GM18858 (cell line): Measurements from ENCODE around the gene TEX2.

Experiments
- ATAC-seq: cut with Tn5 transposase; IDR thresholded peaks from one replicate; pipeline ENCODE4 v1.9.1; 2021; ENCODE audit not compliant: unreplicated experiment

The TEX2 gene

GRCh38 chr17:64270885-64271284, 7.8 kb upstream of the TEX2 start:
- ATAC-seq: no peak

DNA sequence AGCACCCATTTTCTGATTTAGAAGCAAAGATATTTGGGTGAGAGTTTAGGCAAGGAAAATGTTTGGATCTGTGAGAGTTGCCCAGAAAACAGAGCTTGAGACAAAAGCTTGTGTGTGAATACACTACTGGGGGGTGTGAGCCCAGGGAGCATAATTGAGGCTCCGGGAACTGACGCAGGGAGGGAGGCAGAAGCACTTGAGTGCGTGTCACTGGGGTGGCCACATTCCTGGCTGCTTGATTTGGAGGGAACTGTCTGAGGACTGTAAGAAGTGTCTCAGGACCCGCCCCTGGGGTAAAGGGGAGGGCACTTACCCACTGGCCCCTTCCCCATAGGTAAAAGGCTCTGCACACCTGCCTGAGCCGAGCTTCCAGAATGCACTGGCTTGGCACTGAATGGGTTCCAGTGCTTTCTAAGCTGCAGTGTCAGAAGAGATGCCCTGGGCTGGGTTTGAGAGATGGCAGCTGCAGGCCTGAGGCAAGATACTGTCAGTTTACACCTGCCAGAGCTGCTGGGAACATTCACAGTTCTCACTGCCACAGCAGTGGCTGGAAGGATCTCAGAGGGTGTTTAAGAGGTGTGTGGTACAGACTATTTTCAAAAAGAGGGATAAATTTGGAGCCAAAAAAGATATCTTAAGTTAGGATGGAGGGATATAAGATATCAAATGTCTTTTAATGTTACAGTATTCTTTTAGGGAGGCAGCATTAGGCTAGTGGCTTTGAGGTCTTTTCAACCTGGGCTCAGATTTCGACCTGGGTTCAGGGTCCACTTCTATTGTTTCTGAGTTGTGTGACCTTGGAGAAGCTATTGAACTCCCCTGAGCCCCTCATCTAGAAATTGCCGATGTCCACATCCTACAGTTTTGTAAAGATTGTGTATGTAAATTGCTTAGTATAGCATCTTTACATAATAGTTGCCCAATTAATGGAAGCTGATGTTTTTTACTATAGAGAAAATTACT, 6.9 kb upstream of the TEX2 start:
- no peak for ATAC-seq

DNA sequence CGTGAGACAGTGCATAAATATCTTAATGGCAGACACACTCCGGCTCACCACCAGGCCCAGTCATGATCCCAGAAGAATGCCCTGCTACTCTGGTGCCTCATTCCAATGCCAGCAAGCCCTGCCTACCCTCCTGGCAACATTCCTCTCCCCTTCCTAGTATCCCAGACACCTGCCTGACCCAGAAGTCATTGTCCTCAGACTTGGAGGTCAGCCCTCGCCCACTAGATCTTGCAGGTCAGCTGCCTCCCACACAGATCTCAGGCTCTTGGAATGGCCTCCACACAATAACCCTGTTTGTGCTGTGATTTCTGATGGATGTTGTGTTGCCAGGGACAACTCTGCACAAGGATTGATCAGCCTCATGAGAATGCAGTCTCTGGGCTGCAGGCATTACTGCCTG, 1.8 kb upstream of the TEX2 start:
- no peak for ATAC-seq

GRCh38 chr17:64262198-64262999, 661 bp downstream of the TEX2 start:
- peak; percentile 16 for ATAC-seq

GRCh38 chr17:64261417-64262145, 1.5 kb downstream of the TEX2 start:
- ATAC-seq: no peak

- ATAC-seq: no peak
Observed at GRCh38 chr17:64260886-64261285, 2.2 kb downstream of the TEX2 start.

- no peak for ATAC-seq
Observed at GRCh38 chr17:64259922-64260321, 3.1 kb downstream of the TEX2 start.

DNA sequence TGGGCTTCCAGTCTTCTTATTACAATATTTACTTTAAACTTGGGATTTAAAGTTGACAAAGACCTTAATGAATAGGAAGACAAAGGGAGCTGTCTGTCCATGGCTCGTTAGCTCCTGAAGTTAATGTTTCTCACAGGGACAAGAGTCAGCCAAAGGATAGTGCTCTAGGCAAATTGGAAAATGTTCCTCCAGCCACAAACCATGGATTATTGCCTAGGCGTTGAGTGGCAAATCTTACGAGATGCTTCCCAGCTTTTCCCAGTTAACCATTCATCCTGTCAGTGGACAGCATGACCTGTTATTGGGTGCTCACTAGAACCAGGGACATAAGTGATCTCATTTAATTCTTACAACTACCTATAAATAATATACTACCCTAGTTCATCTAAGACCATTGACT, 3.6 kb downstream of the TEX2 start:
- no peak for ATAC-seq

- no peak for ATAC-seq
Observed at GRCh38 chr17:64256913-64257807, 5.9 kb downstream of the TEX2 start.

GRCh38 chr17:64255764-64256163, 7.3 kb downstream of the TEX2 start:
- no peak for ATAC-seq

DNA sequence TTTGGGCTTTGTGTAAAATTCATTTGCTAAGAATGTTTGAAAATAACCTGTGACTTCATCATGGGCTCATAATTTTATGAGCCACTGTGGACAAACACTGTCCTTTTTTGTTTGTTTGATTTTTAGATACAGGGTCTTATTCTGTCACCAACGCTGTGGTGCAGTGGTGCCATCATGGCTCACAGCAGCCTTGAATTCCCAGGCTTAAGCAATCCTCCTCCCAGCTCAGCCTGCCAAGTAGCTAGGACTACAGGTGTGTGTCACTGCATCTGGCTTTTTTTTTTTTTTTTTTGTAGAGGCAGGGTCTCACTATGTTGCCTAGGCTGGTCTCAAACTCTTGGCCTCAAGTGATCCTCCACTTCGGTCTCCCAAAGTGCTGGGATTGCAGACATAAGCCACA, 8.3 kb downstream of the TEX2 start:
- ATAC-seq: no peak

DNA sequence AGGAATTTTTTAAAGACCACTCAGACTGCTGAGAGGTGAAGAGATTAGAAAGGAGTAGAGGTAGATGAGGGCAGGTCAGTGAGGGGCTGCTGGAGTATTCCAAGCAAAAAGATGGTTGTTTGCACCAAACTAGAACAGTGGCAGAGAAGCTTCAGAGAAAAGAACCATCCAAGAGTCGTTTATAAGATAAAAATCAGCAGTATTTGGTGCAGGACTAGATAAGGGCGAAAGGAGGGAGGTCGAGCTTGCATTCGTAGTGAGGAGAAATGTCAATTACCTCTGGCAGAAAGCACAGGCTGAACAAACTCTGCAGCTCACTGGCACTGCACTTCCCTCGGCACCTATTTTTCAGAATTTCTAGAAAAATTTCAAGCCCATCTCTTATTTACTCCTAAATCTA, 9.6 kb downstream of the TEX2 start:
- ATAC-seq: no peak

DNA sequence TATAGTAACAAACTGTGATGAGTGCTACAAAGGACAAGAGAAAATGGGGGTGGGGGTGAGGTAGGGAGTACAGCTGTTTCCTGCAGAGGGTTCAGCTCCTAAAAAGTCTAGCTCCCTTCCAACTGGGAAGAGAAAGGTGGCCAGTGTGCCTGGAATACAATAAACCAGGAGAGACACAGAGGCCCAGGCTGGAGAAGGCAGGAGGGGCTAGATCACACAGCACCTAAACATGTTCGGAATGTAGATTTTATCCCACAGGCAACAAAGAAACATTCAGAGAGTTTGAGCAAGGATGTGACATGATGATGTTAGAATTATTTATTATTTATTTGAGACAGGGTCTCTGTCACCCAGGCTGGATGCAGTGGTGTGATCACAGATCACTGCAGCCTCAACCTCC, 10.2 kb downstream of the TEX2 start:
- ATAC-seq: no peak

- ATAC-seq: no peak
Observed at GRCh38 chr17:64250233-64250835, 12.7 kb downstream of the TEX2 start.

DNA sequence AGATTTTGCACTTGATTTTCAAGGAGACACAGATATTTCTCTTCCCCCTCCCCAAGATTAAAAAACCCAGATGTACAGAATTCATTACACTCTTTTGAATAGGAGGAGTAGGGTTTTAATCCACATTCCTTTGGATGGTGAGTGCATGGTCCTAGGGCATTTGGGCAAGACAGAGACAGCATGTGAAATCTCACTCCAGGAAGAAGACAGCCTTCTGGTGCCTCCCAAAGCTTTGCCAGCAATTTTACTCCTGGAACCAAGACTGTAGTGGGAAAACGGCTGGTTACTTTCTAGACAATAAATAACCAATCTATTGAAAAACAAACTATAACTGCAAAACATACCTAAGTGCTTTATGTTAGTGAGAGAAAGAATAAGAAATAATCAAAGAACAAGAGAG, 15.2 kb downstream of the TEX2 start:
- no peak for ATAC-seq

DNA sequence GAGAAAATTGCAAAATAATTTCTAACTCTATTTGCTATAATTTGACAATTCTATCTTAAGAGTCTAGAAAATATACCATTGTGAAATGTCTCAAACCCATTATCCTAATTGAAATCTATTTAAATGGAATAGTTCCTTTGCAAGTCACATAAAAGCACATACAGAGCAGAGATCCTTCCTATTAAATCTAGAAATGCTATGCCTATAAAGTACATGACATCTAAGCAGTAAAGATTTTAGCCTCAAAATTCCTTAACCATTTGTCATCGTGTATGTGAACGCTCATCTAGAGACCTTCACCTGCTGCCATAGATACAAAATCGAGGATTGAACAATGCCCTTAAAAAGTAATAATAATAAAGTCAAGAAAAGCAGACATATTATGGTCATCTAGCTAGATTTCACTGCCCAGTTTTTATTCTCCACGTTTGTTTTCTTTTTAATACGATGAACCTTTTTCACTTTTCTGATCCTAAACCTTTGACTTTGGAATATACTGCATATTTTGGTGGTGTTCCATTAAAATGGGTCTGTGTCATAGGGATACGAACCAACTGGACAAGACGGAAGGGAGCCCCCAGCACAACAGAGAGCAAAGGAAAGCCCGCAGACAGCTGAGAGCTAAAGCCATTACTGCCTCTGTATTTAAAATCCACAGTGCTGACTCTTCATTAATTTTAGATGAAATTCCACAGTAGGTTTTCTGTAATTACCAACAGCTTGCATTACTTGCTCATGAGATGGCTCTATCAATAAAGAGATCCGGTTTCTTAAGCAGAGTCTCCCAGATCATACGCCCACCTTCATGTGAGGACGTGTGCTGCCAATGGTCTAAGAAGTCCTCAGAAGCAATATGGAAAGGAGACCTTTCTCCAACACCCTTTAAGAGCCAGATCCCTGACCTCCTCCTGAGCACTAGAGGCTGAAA, 17.6 kb downstream of the TEX2 start:
- ATAC-seq: no peak

DNA sequence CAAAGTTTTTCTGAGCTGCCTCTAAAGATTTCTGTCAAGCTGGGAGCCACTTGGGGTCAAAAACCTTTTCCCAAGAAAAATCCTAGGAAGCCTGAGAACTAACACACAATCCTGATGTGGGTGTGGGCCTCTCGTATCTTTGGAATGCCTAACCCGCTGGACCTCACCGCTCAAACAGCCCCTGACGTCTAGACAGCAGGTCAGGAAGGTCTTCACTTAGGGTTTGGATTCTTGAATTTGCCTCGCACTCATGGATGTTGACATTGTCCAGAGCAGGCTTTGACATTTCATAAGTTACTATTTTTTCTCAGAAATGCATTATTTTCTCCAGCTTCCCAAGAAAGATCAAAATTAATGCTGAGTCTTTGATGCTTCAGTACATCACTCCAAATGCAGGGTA, 18.9 kb downstream of the TEX2 start:
- ATAC-seq: no peak

- no peak for ATAC-seq
Observed at GRCh38 chr17:64243340-64243739, 19.7 kb downstream of the TEX2 start.

DNA sequence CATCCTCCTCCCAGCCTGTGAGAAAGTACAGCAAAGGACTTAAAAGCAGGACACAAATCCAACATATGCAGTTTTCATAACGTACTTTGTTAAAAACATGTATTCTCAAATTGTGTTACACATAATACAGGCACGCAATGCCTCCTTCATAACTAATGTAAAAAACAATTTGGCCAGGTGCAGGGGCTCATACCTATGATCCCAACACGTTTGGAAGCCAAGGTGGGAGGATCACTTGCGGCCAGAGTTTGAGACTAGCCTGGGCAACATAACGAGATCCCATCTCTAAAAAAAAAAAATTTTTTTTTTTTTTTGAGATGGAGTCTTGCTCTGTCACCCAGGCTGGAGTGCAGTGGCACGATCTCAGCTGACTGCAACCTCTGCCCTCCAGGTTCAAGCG, 20.4 kb downstream of the TEX2 start:
- no peak for ATAC-seq
